ENCODE measurements around the gene CHCHD1.
"Not testable (repeated sequence)": the region's sequence is repeated elsewhere in the genome, so short reads cannot be mapped to it uniquely, and the experiment has no call there.

The CHCHD1 gene

GRCh38 chr10:73769396-73769795 is 12.5 kb upstream of the CHCHD1 start:
- no peak for DNase-seq

- DNase-seq = peak; percentile 68
Measured at GRCh38 chr10:73771722-73772280, 10.0 kb upstream of the CHCHD1 start.

DNA sequence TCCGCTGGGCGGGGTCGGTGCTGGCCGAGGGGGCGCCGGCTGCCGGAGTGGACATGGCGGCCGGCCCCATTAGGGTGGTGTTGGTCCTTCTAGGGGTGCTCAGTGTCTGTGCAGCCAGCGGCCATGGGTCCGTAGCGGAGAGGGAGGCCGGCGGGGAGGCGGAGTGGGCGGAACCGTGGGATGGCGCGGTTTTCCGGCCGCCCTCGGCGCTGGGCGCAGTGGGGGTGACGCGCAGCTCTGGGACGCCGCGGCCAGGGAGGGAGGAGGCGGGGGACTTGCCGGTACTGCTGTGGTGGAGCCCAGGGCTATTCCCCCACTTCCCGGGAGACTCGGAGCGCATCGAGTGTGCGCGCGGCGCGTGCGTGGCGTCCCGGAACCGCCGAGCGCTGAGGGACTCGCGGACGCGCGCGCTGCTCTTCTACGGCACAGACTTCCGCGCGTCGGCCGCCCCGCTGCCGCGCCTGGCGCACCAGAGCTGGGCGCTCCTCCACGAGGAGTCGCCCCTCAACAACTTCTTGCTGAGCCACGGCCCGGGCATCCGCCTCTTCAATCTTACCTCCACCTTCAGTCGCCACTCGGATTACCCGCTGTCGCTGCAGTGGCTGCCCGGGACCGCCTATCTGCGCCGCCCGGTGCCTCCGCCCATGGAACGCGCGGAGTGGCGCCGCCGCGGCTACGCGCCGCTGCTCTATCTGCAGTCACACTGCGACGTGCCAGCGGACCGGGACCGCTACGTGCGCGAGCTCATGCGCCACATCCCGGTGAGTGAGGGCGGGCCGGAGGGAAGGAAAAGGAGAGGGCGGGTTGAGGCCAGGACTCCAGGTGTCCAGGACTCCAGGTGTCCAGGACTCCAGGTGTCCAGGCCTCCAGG is 9.3 kb upstream of the CHCHD1 start:
- peak; percentile 92 for DNase-seq

- DNase-seq = no peak
Measured at GRCh38 chr10:73773152-73773879, 8.5 kb upstream of the CHCHD1 start.

DNA sequence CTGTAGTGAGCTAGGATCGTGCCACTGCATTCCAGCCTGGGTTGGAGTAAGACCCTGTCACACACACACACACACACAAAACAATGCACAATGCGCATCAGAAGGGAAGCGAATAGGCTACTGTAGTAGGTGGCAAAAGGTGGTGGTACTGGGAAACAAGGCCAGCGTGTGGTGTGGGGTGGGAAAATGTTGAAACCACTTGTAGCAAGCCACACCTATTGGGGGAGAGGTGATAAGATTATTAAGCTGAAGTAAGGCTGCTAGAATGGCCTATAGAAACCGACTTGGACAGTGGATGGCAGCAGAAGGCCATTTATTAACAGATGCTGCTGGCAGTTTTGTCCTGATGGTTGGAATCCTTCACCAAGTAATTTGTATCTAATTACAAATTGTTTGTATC is 7.2 kb upstream of the CHCHD1 start:
- DNase-seq = no peak

DNA sequence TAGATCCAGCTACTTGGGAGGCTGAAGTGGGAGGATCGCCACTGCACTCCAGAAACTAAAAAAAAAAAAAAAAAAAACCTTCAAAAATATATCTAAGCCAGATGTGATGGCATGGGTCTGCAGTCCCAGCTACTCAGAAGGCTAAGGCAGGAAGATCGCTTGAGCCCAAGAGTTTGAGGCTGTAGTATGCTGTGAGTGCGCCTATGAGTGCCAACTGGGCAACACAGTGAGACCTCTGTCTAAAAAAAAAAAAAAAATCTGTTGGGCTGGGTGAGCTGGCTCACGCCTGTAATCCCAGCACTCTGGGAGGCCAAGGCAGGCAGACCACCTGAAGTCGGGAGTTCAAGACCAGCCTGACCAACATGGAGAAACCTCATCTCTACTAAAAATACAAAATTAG is 2.8 kb upstream of the CHCHD1 start:
- no peak for DNase-seq

DNA sequence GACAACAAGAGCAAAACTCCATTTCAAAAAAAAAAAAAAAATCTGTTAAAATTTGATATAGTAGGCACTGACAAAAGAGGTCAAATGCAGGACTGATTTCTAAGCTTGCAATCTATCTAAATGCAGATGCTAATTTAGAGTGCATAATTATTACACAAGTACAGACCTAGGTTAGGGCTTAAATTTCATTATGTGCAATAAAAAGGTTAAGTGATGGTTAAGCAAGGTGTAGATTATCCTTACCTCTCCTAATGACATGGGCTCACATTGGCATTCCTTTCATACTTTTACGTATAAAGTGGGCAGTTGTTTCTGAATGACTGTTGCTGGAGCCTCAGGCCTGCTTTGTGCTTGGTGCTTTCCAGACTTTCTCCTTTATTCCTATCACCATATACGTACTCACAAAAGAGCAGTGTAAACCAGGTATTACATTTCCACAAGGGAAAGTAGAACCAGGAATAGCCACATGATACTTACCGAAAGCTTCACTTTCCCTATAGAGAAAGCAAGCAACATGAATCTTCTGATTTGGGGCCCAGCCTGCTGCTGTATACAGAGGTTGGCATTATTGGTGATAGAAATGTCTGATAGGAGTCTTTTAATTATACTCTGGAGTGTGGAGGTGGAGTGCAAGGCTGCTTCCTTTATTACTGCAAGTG is 2.2 kb upstream of the CHCHD1 start:
- no peak for DNase-seq

DNA sequence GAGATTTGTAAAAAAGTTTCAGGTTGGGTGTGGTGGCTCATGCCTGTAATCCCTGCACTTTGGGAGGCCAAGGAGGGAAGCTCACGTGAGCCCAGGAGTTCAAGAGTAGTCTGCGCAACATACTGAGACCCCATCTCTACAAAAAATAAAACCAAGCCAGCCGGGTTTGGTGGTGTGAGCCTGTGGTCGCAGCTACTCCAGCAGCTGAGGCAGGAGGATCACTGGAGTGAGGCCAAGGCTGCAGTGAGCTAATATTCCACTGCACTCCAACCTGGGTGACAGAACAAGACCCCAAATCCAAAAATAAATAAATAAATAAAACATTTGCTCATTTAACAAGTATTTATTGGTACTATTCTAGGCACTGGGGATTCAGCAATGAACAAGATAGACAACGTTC is 1.5 kb upstream of the CHCHD1 start:
- no peak for DNase-seq

DNA sequence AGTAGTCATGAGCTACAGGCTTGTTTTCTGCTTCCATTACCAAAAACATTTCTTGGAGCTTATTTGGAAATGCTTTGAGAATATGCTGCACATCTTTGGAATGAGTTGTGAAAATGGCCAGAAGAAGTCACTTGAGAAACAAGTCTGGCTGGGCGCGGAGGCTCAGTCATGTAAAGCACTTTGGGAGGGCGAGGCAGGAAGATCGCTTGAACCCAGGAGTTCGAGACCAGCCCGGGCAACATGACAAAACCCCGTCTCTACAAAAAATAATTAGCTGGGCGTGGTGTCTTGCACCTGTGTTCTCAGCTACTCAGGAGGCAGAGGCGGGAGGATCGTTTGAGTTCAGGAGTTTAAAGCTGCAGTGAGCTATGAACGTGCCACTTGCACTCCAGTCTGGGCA is 882 bp upstream of the CHCHD1 start:
- DNase-seq = no peak

DNA sequence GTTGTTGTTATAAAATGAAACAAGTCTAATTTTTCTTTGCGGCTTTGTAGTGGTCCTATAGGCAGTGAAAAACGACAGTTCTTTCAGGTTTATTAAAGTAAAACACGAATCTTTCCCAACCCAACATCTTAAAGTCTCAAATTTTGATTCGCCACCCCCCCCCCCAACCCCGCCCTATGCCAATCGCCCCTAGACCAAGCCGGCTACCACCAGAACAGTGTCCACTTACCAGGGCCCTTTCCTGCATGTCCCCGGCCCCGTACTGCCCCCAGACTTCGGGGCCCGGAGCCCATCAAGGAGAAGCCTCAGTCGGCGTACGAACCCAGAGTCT is 335 bp upstream of the CHCHD1 start:
- no peak for DNase-seq

DNA sequence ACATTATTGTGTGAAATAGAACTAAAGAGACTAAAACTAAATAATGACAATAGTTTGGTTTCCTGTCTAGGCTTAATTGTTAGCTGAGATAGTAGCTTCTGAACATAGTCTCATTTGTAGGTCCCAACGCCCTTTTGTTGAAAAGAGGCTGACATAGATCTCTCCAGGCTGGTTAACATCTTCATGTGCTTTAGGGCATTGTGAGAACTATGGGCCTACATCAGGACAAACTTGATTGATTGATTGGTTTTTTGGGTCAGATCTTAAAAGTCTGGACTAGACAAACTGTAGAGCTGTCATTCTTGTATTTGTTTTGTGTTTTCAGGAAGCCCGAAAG is 869 bp downstream of the CHCHD1 start:
- no peak for DNase-seq

GRCh38 chr10:73785211-73785720 is 3.4 kb downstream of the CHCHD1 start, which contains the start of gene ZSWIM8:
ZSWIM8 (plus strand) TSS chr10:73785606; CDS start chr10:73785879, 273 bp downstream.
- DNase-seq = peak; percentile 91

GRCh38 chr10:73785721-73786511 is 4.1 kb downstream of the CHCHD1 start:
- peak; percentile 75 for DNase-seq

- no peak for DNase-seq
Measured at GRCh38 chr10:73786512-73786885, 4.7 kb downstream of the CHCHD1 start.

- not testable (repeated sequence) for DNase-seq
Measured at GRCh38 chr10:73787031-73787800, 5.4 kb downstream of the CHCHD1 start.

DNA sequence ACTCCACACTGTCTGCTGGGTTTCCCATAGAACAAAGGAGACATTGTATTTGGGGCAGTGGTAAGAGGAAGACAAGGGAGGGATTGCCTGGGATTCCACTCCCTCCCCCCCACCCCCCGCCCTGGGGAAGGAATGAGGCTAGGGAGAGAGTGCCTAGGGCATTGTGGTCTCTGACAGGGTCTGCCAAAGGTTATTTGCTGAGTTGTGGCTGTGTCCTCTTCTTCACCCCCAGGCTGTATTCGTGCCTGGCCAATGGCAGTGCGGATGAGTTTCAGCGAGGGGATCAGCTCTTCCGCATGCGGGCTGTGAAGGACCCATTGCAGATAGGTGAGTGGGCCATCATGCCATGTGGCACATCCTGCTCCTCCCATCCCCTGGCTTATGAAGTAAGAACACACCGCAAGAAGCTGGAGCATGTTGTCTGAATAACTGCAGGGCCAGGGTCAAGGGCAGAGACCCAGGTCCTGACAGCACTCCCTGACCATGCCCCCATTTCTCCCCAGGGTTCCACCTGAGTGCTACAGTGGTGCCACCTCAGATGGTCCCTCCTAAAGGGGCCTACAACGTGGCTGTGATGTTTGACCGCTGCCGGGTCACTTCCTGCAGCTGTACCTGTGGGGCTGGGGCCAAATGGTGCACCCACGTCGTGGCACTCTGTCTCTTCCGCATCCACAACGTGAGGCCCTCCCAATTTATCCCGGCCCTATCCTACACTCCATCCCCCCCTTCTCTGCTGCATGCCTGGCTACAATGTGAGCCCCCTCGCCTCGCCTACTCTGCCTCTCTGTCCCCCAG is 7.2 kb downstream of the CHCHD1 start:
- DNase-seq = no peak

- no peak for DNase-seq
Measured at GRCh38 chr10:73789659-73790055, 7.8 kb downstream of the CHCHD1 start.

DNA sequence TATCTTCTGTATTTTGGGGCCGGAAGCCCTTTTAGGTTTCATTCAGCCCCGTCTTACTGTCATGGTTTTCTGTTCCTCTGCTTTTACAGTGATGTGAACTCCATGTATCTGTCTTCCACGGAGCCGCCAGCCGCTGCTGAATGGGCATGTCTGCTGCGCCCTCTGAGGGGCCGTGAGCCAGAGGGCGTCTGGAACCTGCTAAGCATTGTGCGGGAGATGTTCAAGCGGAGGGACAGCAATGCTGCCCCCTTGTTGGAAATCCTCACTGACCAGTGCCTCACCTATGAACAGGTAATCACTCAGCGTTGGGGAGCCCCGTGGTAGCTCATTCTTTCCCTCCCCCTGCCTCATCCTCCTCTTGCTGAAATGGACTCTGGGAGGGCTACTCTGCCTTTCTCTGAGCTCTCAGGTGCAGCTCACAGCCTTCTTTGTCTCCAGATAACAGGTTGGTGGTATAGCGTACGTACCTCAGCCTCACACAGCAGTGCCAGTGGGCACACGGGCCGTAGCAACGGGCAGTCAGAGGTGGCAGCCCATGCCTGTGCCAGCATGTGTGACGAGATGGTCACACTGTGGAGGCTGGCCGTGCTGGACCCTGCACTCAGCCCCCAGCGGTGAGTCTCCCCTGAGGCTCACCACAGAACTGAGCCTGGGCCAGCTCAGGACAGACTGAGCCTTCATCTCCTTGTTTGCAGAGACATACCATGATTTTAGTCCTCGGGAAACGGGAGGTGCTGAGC is 9.2 kb downstream of the CHCHD1 start:
- no peak for DNase-seq

DNA sequence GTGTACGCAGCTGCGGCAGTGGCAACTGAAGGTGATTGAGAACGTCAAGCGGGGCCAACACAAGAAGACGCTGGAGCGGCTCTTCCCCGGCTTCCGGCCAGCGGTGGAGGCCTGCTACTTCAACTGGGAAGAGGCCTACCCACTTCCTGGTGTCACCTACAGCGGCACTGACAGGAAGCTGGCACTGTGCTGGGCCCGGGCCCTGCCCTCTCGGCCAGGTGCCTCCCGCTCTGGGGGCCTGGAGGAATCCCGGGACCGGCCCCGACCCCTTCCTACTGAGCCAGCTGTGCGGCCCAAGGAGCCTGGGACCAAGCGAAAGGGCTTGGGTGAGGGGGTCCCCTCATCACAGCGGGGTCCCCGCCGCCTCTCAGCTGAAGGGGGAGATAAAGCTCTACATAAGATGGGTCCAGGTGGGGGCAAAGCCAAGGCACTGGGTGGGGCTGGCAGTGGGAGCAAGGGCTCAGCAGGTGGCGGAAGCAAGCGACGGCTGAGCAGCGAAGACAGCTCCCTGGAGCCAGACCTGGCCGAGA is 10.1 kb downstream of the CHCHD1 start:
- DNase-seq = no peak

DNA sequence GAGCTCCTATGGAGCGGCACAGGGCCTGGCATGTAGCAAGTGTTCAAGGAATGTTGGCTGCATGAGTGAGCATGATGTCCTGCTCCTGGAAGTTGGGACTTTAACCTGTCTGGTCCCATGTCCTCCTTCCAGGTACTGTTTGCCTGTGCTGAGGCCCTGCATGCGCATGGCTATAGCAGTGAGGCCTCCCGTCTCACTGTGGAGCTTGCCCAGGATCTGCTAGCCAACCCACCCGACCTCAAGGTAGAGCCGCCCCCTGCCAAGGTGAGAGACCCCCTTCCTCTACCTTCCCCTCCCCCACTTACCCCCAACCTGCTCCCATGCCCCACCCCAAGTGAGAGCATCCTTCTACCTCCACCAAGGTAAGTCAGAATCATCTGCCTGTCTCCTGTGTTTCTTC is 11.6 kb downstream of the CHCHD1 start:
- no peak for DNase-seq

Data from activated CD8-positive, alpha-beta memory T cell treated with anti-CD3 and anti-CD28 coated beads, Interleukin-2, amount 50 U/mL, for 48 hours (primary cell).